Medulla oblongata (tissue), 1 donor: ENCODE results near the gene NAV2.

ENCODE experiments used
- DNase-seq: peaks from one replicate; pipeline ENCODE4 v3.0.0-alpha.2; 2015; ENCODE audit errors: extremely low spot score

NAV2 gene

GRCh38 chr11:19712281-19713195, at the start of gene NAV2:
Gene NAV2, plus strand, starts transcription at chr11:19712837. Its CDS starts 859 bp downstream, at chr11:19713696.
- DNase-seq = peak; percentile 96

GRCh38 chr11:19663206-19663605, 49.4 kb upstream of the NAV2 start:
- no peak for DNase-seq

- peak; percentile 22 for DNase-seq
Measured at GRCh38 chr11:19664886-19665548, 47.6 kb upstream of the NAV2 start.

GRCh38 chr11:19666951-19667350, 45.7 kb upstream of the NAV2 start:
- DNase-seq = peak; percentile 93

- DNase-seq = no peak
Measured at GRCh38 chr11:19669511-19669910, 43.1 kb upstream of the NAV2 start.

DNA sequence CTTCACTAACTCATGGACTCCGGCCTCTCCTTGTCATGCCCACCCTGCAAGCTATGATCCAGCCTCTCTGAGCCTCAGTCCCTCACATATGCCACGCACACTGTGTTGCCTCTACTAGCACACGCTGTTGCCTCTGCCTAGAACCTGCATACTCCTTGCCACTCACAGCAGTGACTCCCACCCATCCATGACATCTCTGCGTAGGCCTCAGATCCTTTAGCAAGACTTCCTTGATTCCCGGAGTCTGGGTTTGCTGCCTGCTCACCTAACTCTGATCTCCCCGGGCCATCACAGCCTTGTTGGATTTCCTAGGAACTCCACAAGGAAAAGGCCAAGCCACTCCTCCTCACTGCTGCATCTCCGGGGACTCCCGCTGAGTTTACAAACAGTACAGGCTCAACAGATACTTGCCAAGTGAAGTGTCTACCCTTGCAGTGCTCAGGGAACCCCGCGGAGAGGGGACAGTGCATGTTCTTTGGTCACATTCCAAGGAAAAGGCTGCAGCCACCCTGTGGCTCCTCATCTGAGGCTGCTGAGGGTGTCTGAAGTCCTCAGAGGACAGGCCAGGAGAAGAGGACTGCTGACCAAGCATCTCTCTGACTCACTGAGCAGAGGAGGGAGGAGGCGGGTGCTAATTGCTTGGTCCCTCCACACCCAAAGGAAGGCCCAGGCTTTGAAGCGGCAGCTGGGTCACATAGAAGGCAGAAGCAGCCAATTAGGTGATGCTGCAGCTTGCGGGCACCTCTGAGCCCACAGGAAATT, 42.4 kb upstream of the NAV2 start:
- no peak for DNase-seq

GRCh38 chr11:19672586-19673206, 39.9 kb upstream of the NAV2 start:
- no peak for DNase-seq

DNA sequence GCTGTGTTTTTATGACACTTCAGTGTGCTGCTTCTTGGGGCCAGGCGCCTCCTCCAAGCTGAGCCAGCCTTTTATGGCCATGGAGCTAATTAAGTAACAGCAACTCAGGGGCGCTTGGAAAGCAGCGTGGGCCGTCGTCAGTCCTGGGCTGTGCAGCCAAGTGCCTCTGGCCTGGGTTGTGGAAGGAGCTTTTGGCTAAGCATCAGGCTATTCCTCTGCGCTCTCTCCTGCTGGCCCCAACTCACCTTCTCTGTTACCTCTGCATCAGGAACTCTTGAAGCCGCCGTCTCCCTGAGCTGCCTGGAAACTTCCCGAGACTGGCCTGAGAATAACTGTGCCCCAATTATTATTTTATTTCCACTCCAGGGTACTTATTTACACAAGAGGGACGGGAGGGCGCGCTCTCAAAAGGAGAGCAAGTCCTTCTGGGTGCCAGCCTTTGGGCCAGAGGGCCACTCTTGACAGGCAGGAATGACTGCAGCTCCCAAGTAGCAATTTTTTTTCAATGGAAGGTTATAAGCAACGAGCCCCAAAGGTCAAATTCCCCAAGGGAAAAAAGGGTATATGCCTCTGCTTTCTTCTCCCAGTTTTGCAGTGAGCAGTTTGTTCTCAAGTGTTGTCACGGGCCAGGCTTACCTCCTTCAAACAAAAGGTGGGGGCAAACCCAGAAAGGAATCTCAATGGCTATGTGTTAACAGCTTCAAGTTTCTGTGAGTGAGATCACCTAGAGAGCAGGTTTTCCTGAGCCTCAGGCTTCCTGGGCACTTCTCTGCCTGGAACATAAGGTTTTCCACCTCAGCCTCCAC, 38.5 kb upstream of the NAV2 start:
- DNase-seq = peak; percentile 71

DNA sequence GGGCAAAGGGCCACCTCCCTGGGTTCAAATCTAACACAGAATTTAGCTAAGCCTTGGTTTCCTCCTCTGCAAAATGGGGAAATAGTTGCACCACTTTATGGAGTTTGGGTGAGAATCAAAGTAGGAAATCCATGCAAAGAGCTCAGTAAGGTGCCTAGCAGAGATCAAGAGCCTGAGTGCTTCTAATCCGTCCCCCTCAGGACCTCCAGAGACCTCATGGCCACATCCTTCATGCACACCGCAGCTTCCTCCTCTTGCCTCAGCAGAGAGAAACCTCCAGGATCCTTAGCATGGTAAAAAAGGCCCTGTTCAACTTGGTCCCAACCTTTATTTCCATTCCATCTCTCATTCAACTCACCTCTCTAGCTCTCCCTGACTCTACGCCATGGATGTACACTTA, 37.8 kb upstream of the NAV2 start:
- no peak for DNase-seq

- no peak for DNase-seq
Measured at GRCh38 chr11:19675397-19675796, 37.2 kb upstream of the NAV2 start.

DNA sequence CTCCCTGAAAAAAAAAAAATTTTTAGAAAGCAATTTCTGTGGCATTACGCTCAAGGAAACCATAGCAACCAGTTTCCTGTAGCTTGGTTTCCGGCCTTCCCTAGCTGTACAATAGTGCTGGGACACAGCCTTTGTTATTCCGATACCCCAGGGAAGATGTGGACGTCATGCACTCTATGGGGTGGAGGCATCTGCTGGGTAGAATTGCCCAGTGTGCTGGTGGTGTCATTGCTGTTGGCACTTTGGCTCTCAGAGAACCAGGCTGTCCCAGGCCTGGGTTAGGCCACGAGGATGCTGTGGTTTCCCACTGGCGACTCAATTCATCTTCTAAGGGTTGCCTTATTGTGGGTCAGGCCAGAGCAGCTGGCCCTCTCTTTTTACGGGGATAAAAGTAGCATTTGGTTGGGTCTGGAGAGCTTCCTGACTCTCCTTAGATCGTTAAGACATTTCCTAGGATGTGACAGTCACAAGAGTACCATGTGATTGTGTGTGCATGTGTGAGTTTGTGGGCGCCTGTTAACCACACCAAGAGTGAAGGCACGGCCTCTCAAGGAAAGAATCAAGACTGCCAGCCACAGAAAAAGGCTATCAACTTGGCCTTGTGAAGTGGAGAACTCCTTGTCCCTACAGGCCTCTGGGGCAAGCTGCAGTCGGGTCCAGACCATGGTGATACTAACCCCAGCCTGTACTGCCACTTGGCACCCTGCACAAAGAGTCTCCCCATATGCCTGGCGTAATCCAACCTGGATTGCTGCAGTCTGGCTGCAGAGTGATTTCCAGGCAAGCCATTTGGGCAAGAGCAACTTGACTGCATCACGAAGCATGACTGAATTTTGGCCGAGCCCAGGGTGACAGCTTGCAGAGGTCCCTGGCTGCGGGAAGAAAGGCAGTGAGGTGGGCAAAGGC, 35.9 kb upstream of the NAV2 start:
- DNase-seq = peak; percentile 17

GRCh38 chr11:19677381-19678080, 35.1 kb upstream of the NAV2 start:
- no peak for DNase-seq

- DNase-seq = peak; percentile 80
Measured at GRCh38 chr11:19679952-19680828, 32.4 kb upstream of the NAV2 start.

GRCh38 chr11:19680829-19681368, 31.7 kb upstream of the NAV2 start:
- no peak for DNase-seq

- DNase-seq = peak; percentile 63
Measured at GRCh38 chr11:19683141-19683805, 29.4 kb upstream of the NAV2 start.

GRCh38 chr11:19683862-19684491, 28.7 kb upstream of the NAV2 start:
- no peak for DNase-seq

DNA sequence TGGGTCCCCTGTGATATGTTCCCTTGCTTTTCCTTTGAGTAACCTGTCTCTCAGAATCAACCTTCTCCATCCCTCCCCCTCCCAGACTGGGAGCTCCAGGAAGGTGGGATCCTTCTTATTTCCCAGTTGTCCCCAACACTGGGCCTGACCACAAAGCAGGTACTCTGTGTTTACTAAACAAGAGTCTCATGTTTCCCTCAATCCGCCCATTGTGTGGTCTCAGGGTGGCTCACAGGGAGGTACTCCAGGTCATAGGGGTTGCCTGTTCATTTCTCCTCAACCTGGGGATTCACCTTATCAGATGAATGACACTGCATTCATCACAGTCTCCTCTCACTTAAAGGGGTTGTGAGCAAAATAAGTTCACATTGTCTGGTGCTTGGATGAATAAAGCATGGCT, 26.4 kb upstream of the NAV2 start:
- no peak for DNase-seq
